SIG-M5 treated with dmso at 0.1 percent for 504 hours (cell line): ENCODE results near the gene SIGLEC15.

Experiments used
- DNase-seq: peaks from one replicate; lab custom pipeline; 2025; ENCODE audit not compliant: unreplicated experiment; lab: John Stamatoyannopoulos, UW

SIGLEC15 gene

GRCh38 chr18:45877403-45877802, 51.9 kb downstream of the SIGLEC15 start:
- no peak for DNase-seq

- DNase-seq = peak; percentile 26
These were observed 54.5 kb downstream of the SIGLEC15 start for GRCh38 chr18:45879681-45880655.

GRCh38 chr18:45880876-45881558, 55.5 kb downstream of the SIGLEC15 start:
- no peak for DNase-seq

- DNase-seq = no peak
These were observed 62.1 kb downstream of the SIGLEC15 start for GRCh38 chr18:45887585-45887984.

GRCh38 chr18:45889419-45890064, 64.1 kb downstream of the SIGLEC15 start:
- no peak for DNase-seq

- peak; percentile 79 for DNase-seq
These were observed 65.1 kb downstream of the SIGLEC15 start for GRCh38 chr18:45890606-45891005.

GRCh38 chr18:45891806-45892205, 66.3 kb downstream of the SIGLEC15 start:
- DNase-seq = no peak
